ENCODE measurements around the gene CDC37. TPM values are rescaled to one million over a fixed set of nuclear protein-coding genes. Genes with fewer than 3 reads are reported as not detected.
A peak's percentile ranks its signal among the peaks of the same experiment; 100 is the strongest.

The CDC37 gene
- total and polyA plus RNA-seq, 7 experiments from 2014 or later, result 62.8 to 229 (median 177) TPM

DNA sequence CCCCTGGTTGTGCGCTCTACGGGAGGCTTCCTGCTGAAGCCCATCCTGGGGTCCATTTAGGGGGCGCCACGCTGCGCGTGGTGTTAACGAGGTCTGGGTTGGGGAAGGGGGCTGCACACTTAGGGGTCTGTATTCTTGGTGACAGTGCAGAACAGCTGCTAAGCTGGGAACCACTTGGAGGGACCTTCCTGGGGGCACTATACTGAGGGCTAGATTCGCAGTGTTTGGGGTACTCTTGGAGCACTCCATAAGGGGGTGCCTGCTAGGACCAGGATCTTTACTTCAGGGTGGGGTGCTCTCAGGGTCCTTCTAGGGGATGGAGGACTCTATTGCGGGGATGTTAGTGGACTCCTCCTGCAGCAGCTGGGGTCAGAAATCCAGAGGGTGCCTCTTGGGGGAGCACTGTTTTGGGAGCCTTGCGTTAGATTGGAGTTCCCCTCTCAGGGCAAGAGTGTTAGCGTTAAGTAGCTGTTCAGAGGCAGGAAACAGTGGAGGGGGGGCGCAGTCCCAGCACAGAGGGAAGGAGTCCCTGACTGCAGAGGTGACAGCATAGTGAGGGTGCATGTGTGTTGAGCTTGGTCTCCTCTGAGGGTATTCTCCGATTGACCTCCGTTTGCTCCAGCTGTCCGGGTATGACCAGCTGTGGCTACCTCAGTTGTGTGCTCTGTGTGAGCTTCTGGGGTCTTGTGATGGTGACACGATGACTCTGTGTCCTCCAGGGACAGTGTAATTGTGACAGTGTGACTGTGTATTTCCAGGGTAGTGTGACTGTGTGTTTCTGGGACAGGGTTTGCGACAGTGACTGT lies 18.1 kb upstream of the CDC37 start:
- no peak for ATAC-seq
- Histone ChIP-seq H3K27ac (ENCODE audit: low read depth, low read length) (no peak overlapping the region), H3K4me1 (ENCODE audit: control insufficient read depth in 2 of 2, insufficient read depth in 2 of 2, low read length in 2 of 2) (peaks cover 49 to 57% of the 10 kb centered on the region in 2 donors), H3K36me3 (ENCODE audit: control insufficient read depth in 2 of 3, insufficient read depth in 3 of 3, low read length in 3 of 3) (no peaks in the 10 kb centered on the region), H3K27me3 (ENCODE audit: control insufficient read depth in 2 of 2, insufficient read depth in 2 of 2, low read length in 2 of 2) (peaks cover 18 to 46% of the 10 kb centered on the region in 2 donors), H3K9me3 (ENCODE audit: control insufficient read depth in 2 of 3, low read length in 3 of 3) (no peaks in the 10 kb centered on the region), H3K4me3 (ENCODE audit: low read length) (no peak overlapping the region)
- H3K36me3 Mint-ChIP-seq, result peaks cover 0 to 15% (median 3%) of the 10 kb centered on the region in 5 donors
- peaks cover 0 to 3% (median 0%) of the 10 kb centered on the region in 11 donors for H3K9me3 Mint-ChIP-seq
- POLR2A ChIA-PET, result interaction anchor here (0.7 to 1.6 kb wide), 3 partner anchors 9 to 18 kb away, joined by 4 to 6 read pairs (median 5); partner anchors contain the start of gene CDC37
- DNase-seq, result no peak
- peaks cover 38 to 71% (median 48%) of the 10 kb centered on the region in 7 donors for H3K4me1 Mint-ChIP-seq
- H3K27ac Mint-ChIP-seq, result peak overlapping the region in 4 of 9 donors; percentile 2 to 85 (median 22)
- H3K27me3 Mint-ChIP-seq, result peaks cover 26 to 54% (median 47%) of the 10 kb centered on the region in 5 donors
- intact Hi-C loops (cut with micrococcal nuclease), result loop anchor here in 1 of 2 donors (1.0 to 10.0 kb wide), 3 partner anchors 10 to 317 kb away; partner anchors contain the start of genes ANGPTL6 and PPAN
- peak overlapping the region in 8 of 10 donors; percentile 5 to 93 (median 48) for H3K4me3 Mint-ChIP-seq
- CTCF ChIA-PET, result interaction anchor here (0.6 to 1.9 kb wide), 4 partner anchors 11 to 33 kb away, joined by 3 to 8 read pairs (median 6); partner anchors contain the start of gene CDC37

GRCh38 chr19:10420444-10421239 lies 17.3 kb upstream of the CDC37 start, which contains the start of gene PDE4A:
Gene PDE4A (plus strand): TSS chr19:10420538. CDS start chr19:10420765, 227 bp downstream.
- Mint-ChIP-seq H3K9me3 (peaks cover 0 to 5% (median 0%) of the 10 kb centered on the region in 11 donors), H3K36me3 (peaks cover 0 to 17% (median 3%) of the 10 kb centered on the region in 5 donors), H3K27ac (peak within 1 kb of the TSS; percentile 29 to 91 (median 74)), H3K27me3 (peaks cover 26 to 55% (median 46%) of the 10 kb centered on the region in 5 donors), H3K4me3 (peak within 1 kb of the TSS; percentile 43 to 96 (median 78)), H3K4me1 (peaks cover 38 to 73% (median 49%) of the 10 kb centered on the region in 7 donors)
- H3K4me1 ChIP-seq (ENCODE audit: control insufficient read depth in 2 of 2, insufficient read depth in 2 of 2, low read length in 2 of 2), result peaks cover 49 to 60% of the 10 kb centered on the region in 2 donors
- POLR2A ChIA-PET, result interaction anchor here (0.5 to 1.6 kb wide), 3 partner anchors 14 to 162 kb away, joined by 3 to 6 read pairs (median 5); partner anchors contain the start of gene CDC37
- intact Hi-C loops (cut with micrococcal nuclease), result loop anchor here in 1 of 2 donors (1.0 to 10.0 kb wide), 3 partner anchors 11 to 316 kb away; partner anchors contain the start of genes ANGPTL6 and PPAN
- CTCF ChIA-PET, result interaction anchor here (1.3 to 1.9 kb wide), 2 partner anchors 14 to 17 kb away, joined by 7 to 8 read pairs; partner anchors contain the start of gene CDC37
- peak in 6 of 9 donors; percentile 35 to 89 (median 58) for DNase-seq
- no peak for ATAC-seq
- no peaks in the 10 kb centered on the region for H3K36me3 ChIP-seq (ENCODE audit: control insufficient read depth in 2 of 3, insufficient read depth in 3 of 3, low read length in 3 of 3)
- H3K9me3 ChIP-seq (ENCODE audit: control insufficient read depth in 2 of 3, low read length in 3 of 3), result no peaks in the 10 kb centered on the region
- H3K27me3 ChIP-seq (ENCODE audit: control insufficient read depth in 2 of 2, insufficient read depth in 2 of 2, low read length in 2 of 2), result peaks cover 18 to 46% of the 10 kb centered on the region in 2 donors
- H3K27ac ChIP-seq (ENCODE audit: low read depth, low read length), result no peak within 1 kb of the TSS
- H3K4me3 ChIP-seq (ENCODE audit: low read length), result peak within 1 kb of the TSS; percentile 12

DNA sequence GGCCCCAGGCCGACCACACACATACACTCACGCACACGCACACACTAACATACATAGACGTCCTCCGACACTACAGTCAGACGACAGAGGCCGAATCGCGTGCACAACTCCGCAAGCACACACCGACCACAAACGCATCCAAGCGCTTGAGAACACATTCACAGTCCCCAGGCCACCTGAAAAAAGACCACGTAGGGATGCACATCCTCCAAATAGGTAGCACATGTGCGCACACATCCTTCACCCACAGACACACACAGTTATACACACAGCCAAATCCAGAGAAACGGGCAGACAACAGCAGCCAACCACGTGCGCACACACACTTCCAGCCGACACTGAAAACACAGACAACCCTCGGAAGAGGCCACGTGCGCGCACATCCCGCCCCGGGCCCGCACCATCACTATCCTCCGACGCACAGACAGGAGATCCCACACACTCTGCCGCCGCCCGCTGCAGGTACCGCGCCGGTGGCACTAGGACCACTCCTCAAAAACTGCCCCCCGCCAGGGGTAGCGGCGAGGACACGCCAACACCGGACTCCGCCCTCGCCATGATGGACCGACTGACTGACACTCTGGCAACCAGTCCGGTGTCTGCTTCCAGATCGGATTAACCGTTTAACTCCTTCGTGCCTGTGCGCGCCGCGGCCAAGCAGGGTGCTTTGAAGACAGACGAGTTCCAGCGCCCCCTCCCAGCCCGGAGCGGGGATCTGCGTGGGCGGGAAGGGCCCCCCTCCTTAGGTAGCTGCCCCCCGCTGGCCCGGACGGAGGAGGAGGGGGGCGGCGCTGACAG lies 16.5 kb upstream of the CDC37 start:
- H3K36me3 Mint-ChIP-seq, result peaks cover 0 to 18% (median 3%) of the 10 kb centered on the region in 5 donors
- intact Hi-C loops (cut with micrococcal nuclease), result loop anchor here in 1 of 2 donors (2.0 to 10.0 kb wide), 2 partner anchors 149 to 315 kb away; partner anchors contain the start of genes ANGPTL6, CDKN2D and PPAN
- ATAC-seq (peak; percentile 3), DNase-seq (peak in 6 of 9 donors; percentile 49 to 80 (median 54))
- Histone ChIP-seq H3K9me3 (ENCODE audit: control insufficient read depth in 2 of 3, low read length in 3 of 3) (no peaks in the 10 kb centered on the region), H3K27ac (ENCODE audit: low read depth, low read length) (no peak overlapping the region), H3K4me3 (ENCODE audit: low read length) (peak overlapping the region; percentile 12), H3K27me3 (ENCODE audit: control insufficient read depth in 2 of 2, insufficient read depth in 2 of 2, low read length in 2 of 2) (peaks cover 18 to 42% of the 10 kb centered on the region in 2 donors), H3K4me1 (ENCODE audit: control insufficient read depth in 2 of 2, insufficient read depth in 2 of 2, low read length in 2 of 2) (peaks cover 47 to 52% of the 10 kb centered on the region in 2 donors), H3K36me3 (ENCODE audit: control insufficient read depth in 2 of 3, insufficient read depth in 3 of 3, low read length in 3 of 3) (no peaks in the 10 kb centered on the region)
- peak overlapping the region; percentile 29 to 91 (median 74) for H3K27ac Mint-ChIP-seq
- ChIA-PET POLR2A (interaction anchor here (1.5 to 3.9 kb wide), 3 partner anchors 13 to 16 kb away, joined by 5 to 32 read pairs (median 6); partner anchors contain the start of gene CDC37), CTCF (interaction anchor here (7.7 kb wide), 1 partner anchor 14 kb away, joined by 97 read pairs; the partner anchor contains the start of gene CDC37)
- H3K4me3 Mint-ChIP-seq, result peak overlapping the region; percentile 43 to 96 (median 78)
- H3K4me1 Mint-ChIP-seq, result peaks cover 33 to 68% (median 46%) of the 10 kb centered on the region in 7 donors
- peaks cover 0 to 5% (median 0%) of the 10 kb centered on the region in 11 donors for H3K9me3 Mint-ChIP-seq
- peaks cover 26 to 49% (median 41%) of the 10 kb centered on the region in 5 donors for H3K27me3 Mint-ChIP-seq

DNA sequence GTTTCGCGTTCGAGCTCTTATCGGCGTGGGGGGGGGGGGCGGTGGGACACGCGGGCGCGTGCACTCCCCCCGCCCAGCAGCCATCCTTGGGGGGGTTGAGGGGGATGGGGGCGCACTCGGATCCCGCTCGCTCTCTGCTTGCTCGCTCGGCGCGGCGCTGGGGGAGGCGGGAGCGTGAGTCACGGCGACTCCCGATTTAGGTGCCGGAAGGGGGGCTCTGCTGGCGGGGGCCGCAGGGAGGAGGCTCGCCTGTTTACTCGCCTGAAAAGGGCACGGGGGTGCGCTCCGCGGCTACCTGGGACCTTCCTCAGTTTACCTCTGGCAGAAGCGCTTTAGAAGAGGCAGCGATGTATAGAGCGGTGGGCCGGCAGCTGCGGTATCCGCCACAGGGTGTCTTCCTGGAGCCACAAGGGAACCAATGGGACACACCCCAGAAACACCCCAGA lies 15.9 kb upstream of the CDC37 start:
- Mint-ChIP-seq H3K4me3 (peak overlapping the region; percentile 43 to 96 (median 78)), H3K9me3 (peaks cover 0 to 6% (median 0%) of the 10 kb centered on the region in 11 donors), H3K4me1 (peaks cover 27 to 64% (median 43%) of the 10 kb centered on the region in 7 donors), H3K36me3 (peaks cover 0 to 22% (median 3%) of the 10 kb centered on the region in 5 donors), H3K27me3 (peaks cover 26 to 49% (median 40%) of the 10 kb centered on the region in 5 donors), H3K27ac (peak overlapping the region; percentile 29 to 91 (median 74))
- H3K4me1 ChIP-seq (ENCODE audit: control insufficient read depth in 2 of 2, insufficient read depth in 2 of 2, low read length in 2 of 2), result peaks cover 41 to 45% of the 10 kb centered on the region in 2 donors
- no peaks in the 10 kb centered on the region for H3K9me3 ChIP-seq (ENCODE audit: control insufficient read depth in 2 of 3, low read length in 3 of 3)
- ATAC-seq (no peak), DNase-seq (peak in 1 of 9 donors; percentile 38)
- CTCF ChIA-PET, result interaction anchor here (7.7 kb wide), 1 partner anchor 14 kb away, joined by 97 read pairs; the partner anchor contains the start of gene CDC37
- intact Hi-C loops (cut with micrococcal nuclease), result loop anchor here in 1 of 2 donors (2.0 kb wide), 1 partner anchor 150 kb away; the partner anchor contains the start of gene CDKN2D
- H3K36me3 ChIP-seq (ENCODE audit: control insufficient read depth in 2 of 3, insufficient read depth in 3 of 3, low read length in 3 of 3), result no peaks in the 10 kb centered on the region
- peak overlapping the region; percentile 12 for H3K4me3 ChIP-seq (ENCODE audit: low read length)
- no peak overlapping the region for H3K27ac ChIP-seq (ENCODE audit: low read depth, low read length)
- H3K27me3 ChIP-seq (ENCODE audit: control insufficient read depth in 2 of 2, insufficient read depth in 2 of 2, low read length in 2 of 2), result peaks cover 18 to 41% of the 10 kb centered on the region in 2 donors
- POLR2A ChIA-PET, result interaction anchor here (3.9 kb wide), 1 partner anchor 14 kb away, joined by 32 read pairs; the partner anchor contains the start of gene CDC37

All from naive thymus-derived CD4-positive, alpha-beta T cell (primary cell).